HepG2 (cell line): Measurements from ENCODE around the gene ARHGEF39. TPM values are rescaled to one million over a fixed set of nuclear protein-coding genes. Genes with fewer than 3 reads are reported as not detected.
"Not testable (repeated sequence)": the region's sequence is repeated elsewhere in the genome, so short reads cannot be mapped to it uniquely, and the experiment has no call there.

Experiments used
- ATAC-seq: fragments of 200-7000 bp; cut with Tn5 transposase; 3 replicates; pipeline ENCODE4 v1.9.1; 2020; ENCODE audit warnings: mild to moderate bottlenecking, moderate library complexity
- BruUV-seq: library from RNA; stranded (reverse); fragments of 400-500 nt; replicated peaks from 2 replicates; lab custom pipeline; 2021; lab: Mats Ljungman, UMichigan
- CTCF ChIA-PET: fragments of 300-600 bp; formaldehyde crosslinking; extraction: SDS; loops from one replicate; lab custom pipeline; 2021; ENCODE audit warnings: low total read pairs, inconsistent platforms, low intra/inter-chr PET ratio; lab: Yijun Ruan, JAX
- POLR2A ChIA-PET: fragments of 350-600 bp; sonication (Branson Sonifier 250); formaldehyde crosslinking; loops from one replicate; lab custom pipeline; 2020; ENCODE audit warnings: antibody characterized with exemption, inconsistent platforms; lab: Yijun Ruan, JAX
- DNase-seq: peaks from one replicate; pipeline ENCODE4 v3.0.0-alpha.2; 2015; ENCODE audit warnings: low spot score
- FAIRE-seq: peaks from 3 replicates; lab custom pipeline; 2011; peaks lifted over from hg19 to GRCh38; lab: Jason Lieb, UNC
- H2AFZ ChIP-seq: one replicate; pipeline ENCODE4 v1.6.1; 2011; ENCODE audit warnings: low read length, inconsistent platforms
- H3K27ac ChIP-seq: fragments of 300-600 bp; 3 replicates; pipeline ENCODE4 v1.8.0; 2011; ENCODE audit warnings: mixed run types, mild to moderate bottlenecking, mixed read lengths, low read length, inconsistent platforms; ENCODE audit not compliant: insufficient read depth; ENCODE audit errors: extremely low read length
- H3K27me3 ChIP-seq, 2 experiments: fragments of 200-600 bp in 1 of 2; 2 replicates in 1 of 2; 3 replicates in 1 of 2; pipeline versions ENCODE4 v1.6.0 to v1.8.0; 2011; ENCODE audit warnings: low read length in 2 of 2, mild to moderate bottlenecking in 2 of 2, moderate library complexity in 2 of 2, inconsistent platforms in 1 of 2; ENCODE audit not compliant: insufficient read depth in 2 of 2, control insufficient read depth in 1 of 2
- H3K36me3 ChIP-seq, 2 experiments: fragments of 200-600 bp in 1 of 2; replicated peaks in 1 of 2; 2 replicates in 1 of 2; 3 replicates in 1 of 2; pipeline versions ENCODE4 v1.5.1 to v1.8.0; 2011; ENCODE audit warnings: low read length in 2 of 2, inconsistent platforms in 1 of 2; ENCODE audit not compliant: insufficient read depth in 2 of 2, control insufficient read depth in 1 of 2
- H3K4me1 ChIP-seq: 2 replicates; pipeline ENCODE4 v1.5.1; 2012; ENCODE audit warnings: low read length, inconsistent platforms; ENCODE audit not compliant: insufficient read depth
- H3K4me2 ChIP-seq: 2 replicates; pipeline ENCODE4 v1.6.0; 2011; ENCODE audit warnings: low read depth, low read length, inconsistent platforms
- H3K4me3 ChIP-seq, 3 experiments: fragments of 200-600 bp in 1 of 3; sonication (generic), shearing (Covaris generic) in 1 of 3; replicated peaks in 1 of 3; 2 replicates each; pipeline ENCODE4 v1.5.1; 2011 to 2016; ENCODE audit warnings: low read length in 3 of 3, inconsistent platforms in 2 of 3, low read depth in 2 of 3, mild to moderate bottlenecking in 2 of 3, control low read depth in 1 of 3, mixed read lengths in 1 of 3; ENCODE audit not compliant: insufficient read depth in 1 of 3
- H3K79me2 ChIP-seq: one replicate; pipeline ENCODE4 v1.6.1; 2011; ENCODE audit warnings: low read length, inconsistent platforms; ENCODE audit not compliant: insufficient read depth
- H3K9ac ChIP-seq: 2 replicates; pipeline ENCODE4 v1.6.0; 2011; ENCODE audit warnings: mild to moderate bottlenecking, low read depth, low read length, inconsistent platforms; ENCODE audit not compliant: insufficient read depth
- H3K9me3 ChIP-seq: 2 replicates; pipeline ENCODE4 v1.5.1; 2012; ENCODE audit warnings: mild to moderate bottlenecking, low read length
- H4K20me1 ChIP-seq: 2 replicates; pipeline ENCODE4 v1.6.0; 2011; ENCODE audit warnings: inconsistent platforms, mild to moderate bottlenecking, low read length, moderate library complexity; ENCODE audit not compliant: insufficient read depth
- FOXA3 ChIP-seq: IDR thresholded peaks from 2 replicates; pipeline ENCODE4 v1.6.1; 2016; ENCODE audit warnings: missing genetic modification reagents, missing compliant biosample characterization
- GATA4 ChIP-seq: sonication (generic); IDR thresholded peaks from 2 replicates; pipeline ENCODE4 v1.6.1; 2016; ENCODE audit warnings: antibody characterized with exemption, low read depth, borderline replicate concordance
- GFI1 ChIP-seq: sonication (generic); formaldehyde crosslinking; IDR thresholded peaks from 2 replicates; pipeline ENCODE4 v1.5.0; 2020; ENCODE audit warnings: missing genetic modification reagents, mild to moderate bottlenecking, borderline replicate concordance
- KAT7 ChIP-seq: IDR thresholded peaks from 2 replicates; pipeline ENCODE4 v1.6.1; 2018; ENCODE audit warnings: borderline replicate concordance, missing compliant biosample characterization
- NRL ChIP-seq: sonication (generic); formaldehyde crosslinking; IDR thresholded peaks from 2 replicates; pipeline ENCODE4 v1.5.0; 2020; ENCODE audit warnings: missing genetic modification reagents, mild to moderate bottlenecking, moderate library complexity, borderline replicate concordance
- PHF21A ChIP-seq: sonication (generic); formaldehyde crosslinking; IDR thresholded peaks from 2 replicates; pipeline ENCODE4 v1.5.0; 2020; ENCODE audit warnings: mild to moderate bottlenecking, missing genetic modification reagents
- RBFOX2 ChIP-seq: fragments of 200-400 bp; formaldehyde crosslinking; IDR thresholded peaks from 2 replicates; pipeline ENCODE4 v1.6.1; 2017; ENCODE audit warnings: low read depth, mild to moderate bottlenecking, low read length
- TBX2 ChIP-seq: sonication (generic); formaldehyde crosslinking; IDR thresholded peaks from 2 replicates; pipeline ENCODE4 v1.5.0; 2020; ENCODE audit warnings: missing genetic modification reagents, mild to moderate bottlenecking, borderline replicate concordance
- TOPORS ChIP-seq: sonication (generic); formaldehyde crosslinking; IDR thresholded peaks from 2 replicates; pipeline ENCODE4 v1.8.0; 2023; ENCODE audit warnings: mild to moderate bottlenecking, missing genetic modification reagents
- ZNF317 ChIP-seq: sonication (generic); formaldehyde crosslinking; IDR thresholded peaks from 2 replicates; pipeline ENCODE4 v1.5.0; 2020; ENCODE audit warnings: mild to moderate bottlenecking, missing genetic modification reagents
- ZNF629 ChIP-seq: sonication (generic); formaldehyde crosslinking; conservative IDR thresholded peaks from 2 replicates; pipeline ENCODE4 v1.5.0; 2020; ENCODE audit warnings: missing genetic modification reagents
- WGBS: methylation state at CpG from one replicate; pipeline ENCODE4 v1.1.6; 2017; ENCODE audit warnings: low lambda C conversion rate; 5-methylcytosine and 5-hydroxymethylcytosine counted together
- in situ Hi-C: cut with HindIII; loops from 2 replicates; pipeline ENCODE4 v1.10.0; 2017; ENCODE audit warnings: low pct_unique_long_range_greater_than_20kb; ENCODE audit not compliant: extremely low pct_ligation_motif_present
- intact Hi-C: fragments of 100-400 bp; cut with micrococcal nuclease; formaldehyde crosslinking; loops from one replicate; pipeline ENCODE4 v1.10.0; 2022; ENCODE audit not compliant: unreplicated experiment
- polyA plus RNA-seq, 8 experiments: library from polyadenylated mRNA; depleted of rRNA in 3 of 8; stranded (reverse) in 7 of 8; unstranded in 1 of 8; fragments of >200 nt; fragmentation: Illumina TruSeq in 4 of 8; extraction: Trizol in 4 of 8; gene quantifications; 2 replicates each; pipeline versions ENCODE4 v1.2.1 to v1.2.3, GENCODE V29; 2011 to 2016; ENCODE audit warnings: low read depth in 4 of 8, missing spikeins in 1 of 8, mixed read lengths in 1 of 8; ENCODE audit not compliant: insufficient read depth in 1 of 8
- total RNA-seq, 5 experiments: library from RNA; depleted of rRNA; stranded (reverse); fragments of >200 nt; fragmentation: Illumina TruSeq; extraction: Trizol; gene quantifications; 2 replicates each; pipeline ENCODE4 v1.2.3, GENCODE V29; 2016; ENCODE audit warnings: low read depth in 1 of 5
- TF ChIP-seq, protein P1 (sequence below): IDR thresholded peaks from 2 replicates; pipeline ENCODE4 v1.6.1; 2016; ENCODE audit warnings: mild to moderate bottlenecking, missing biosample characterization, missing genetic modification reagents
- TF ChIP-seq, protein P2 (sequence below): sonication (generic); formaldehyde crosslinking; IDR thresholded peaks from 2 replicates; pipeline ENCODE4 v1.5.0; 2020; ENCODE audit warnings: missing genetic modification reagents
- TF ChIP-seq, protein P3 (sequence below): sonication (generic); formaldehyde crosslinking; IDR thresholded peaks from 2 replicates; pipeline ENCODE4 v1.5.1; 2020; ENCODE audit warnings: mild to moderate bottlenecking, missing genetic modification reagents, borderline replicate concordance

The ARHGEF39 gene
- total and polyA plus RNA-seq, 2 of the 13 experiments (the other 11 are each of a cell fraction or from before 2014, with no cell fraction given), result 11.2 to 12.3 TPM

GRCh38 chr9:35646153-35646532, 18.9 kb downstream of the ARHGEF39 start (continued):
- TF ChIP-seq, protein P1, sequence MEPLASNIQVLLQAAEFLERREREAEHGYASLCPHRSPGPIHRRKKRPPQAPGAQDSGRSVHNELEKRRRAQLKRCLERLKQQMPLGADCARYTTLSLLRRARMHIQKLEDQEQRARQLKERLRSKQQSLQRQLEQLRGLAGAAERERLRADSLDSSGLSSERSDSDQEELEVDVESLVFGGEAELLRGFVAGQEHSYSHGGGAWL (CRISPR knock-in tag), result no peak
- no peak for TF ChIP-seq ZNF629 (CRISPR knock-in tag)
- no peak for TF ChIP-seq GATA4
- no peak for TF ChIP-seq KAT7 (CRISPR knock-in tag)
- TF ChIP-seq TOPORS (CRISPR knock-in tag), result no peak
- no peak; the same call in 1 of the 2 replicates for TF ChIP-seq TBX2 (CRISPR knock-in tag)
- TF ChIP-seq FOXA3 (CRISPR knock-in tag), result no peak
- peak; percentile 74; the same call in 1 of the 2 replicates for TF ChIP-seq GFI1 (CRISPR knock-in tag)
- TF ChIP-seq, protein P2, sequence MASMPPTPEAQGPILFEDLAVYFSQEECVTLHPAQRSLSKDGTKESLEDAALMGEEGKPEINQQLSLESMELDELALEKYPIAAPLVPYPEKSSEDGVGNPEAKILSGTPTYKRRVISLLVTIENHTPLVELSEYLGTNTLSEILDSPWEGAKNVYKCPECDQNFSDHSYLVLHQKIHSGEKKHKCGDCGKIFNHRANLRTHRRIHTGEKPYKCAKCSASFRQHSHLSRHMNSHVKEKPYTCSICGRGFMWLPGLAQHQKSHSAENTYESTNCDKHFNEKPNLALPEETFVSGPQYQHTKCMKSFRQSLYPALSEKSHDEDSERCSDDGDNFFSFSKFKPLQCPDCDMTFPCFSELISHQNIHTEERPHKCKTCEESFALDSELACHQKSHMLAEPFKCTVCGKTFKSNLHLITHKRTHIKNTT (CRISPR knock-in tag), result no peak
- no peak for TF ChIP-seq RBFOX2

GRCh38 chr9:35645736-35646135, 19.3 kb downstream of the ARHGEF39 start:
- in situ Hi-C loops, ATAC-seq, H3K9me3 ChIP-seq, H2AFZ ChIP-seq, FAIRE-seq, DNase-seq, H3K36me3 ChIP-seq, H3K79me2 ChIP-seq, BruUV-seq, H4K20me1 ChIP-seq: not testable (repeated sequence)
- TF ChIP-seq ZNF317 (CRISPR knock-in tag) (0 out of 2 replicates have a peak, but pooled peaks have one; percentile 6), NRL (CRISPR knock-in tag) (0 out of 2 replicates have a peak, but pooled peaks have one; percentile 8), PHF21A (CRISPR knock-in tag) (0 out of 2 replicates have a peak, but pooled peaks have one; percentile 41)
- TF ChIP-seq, protein P3, sequence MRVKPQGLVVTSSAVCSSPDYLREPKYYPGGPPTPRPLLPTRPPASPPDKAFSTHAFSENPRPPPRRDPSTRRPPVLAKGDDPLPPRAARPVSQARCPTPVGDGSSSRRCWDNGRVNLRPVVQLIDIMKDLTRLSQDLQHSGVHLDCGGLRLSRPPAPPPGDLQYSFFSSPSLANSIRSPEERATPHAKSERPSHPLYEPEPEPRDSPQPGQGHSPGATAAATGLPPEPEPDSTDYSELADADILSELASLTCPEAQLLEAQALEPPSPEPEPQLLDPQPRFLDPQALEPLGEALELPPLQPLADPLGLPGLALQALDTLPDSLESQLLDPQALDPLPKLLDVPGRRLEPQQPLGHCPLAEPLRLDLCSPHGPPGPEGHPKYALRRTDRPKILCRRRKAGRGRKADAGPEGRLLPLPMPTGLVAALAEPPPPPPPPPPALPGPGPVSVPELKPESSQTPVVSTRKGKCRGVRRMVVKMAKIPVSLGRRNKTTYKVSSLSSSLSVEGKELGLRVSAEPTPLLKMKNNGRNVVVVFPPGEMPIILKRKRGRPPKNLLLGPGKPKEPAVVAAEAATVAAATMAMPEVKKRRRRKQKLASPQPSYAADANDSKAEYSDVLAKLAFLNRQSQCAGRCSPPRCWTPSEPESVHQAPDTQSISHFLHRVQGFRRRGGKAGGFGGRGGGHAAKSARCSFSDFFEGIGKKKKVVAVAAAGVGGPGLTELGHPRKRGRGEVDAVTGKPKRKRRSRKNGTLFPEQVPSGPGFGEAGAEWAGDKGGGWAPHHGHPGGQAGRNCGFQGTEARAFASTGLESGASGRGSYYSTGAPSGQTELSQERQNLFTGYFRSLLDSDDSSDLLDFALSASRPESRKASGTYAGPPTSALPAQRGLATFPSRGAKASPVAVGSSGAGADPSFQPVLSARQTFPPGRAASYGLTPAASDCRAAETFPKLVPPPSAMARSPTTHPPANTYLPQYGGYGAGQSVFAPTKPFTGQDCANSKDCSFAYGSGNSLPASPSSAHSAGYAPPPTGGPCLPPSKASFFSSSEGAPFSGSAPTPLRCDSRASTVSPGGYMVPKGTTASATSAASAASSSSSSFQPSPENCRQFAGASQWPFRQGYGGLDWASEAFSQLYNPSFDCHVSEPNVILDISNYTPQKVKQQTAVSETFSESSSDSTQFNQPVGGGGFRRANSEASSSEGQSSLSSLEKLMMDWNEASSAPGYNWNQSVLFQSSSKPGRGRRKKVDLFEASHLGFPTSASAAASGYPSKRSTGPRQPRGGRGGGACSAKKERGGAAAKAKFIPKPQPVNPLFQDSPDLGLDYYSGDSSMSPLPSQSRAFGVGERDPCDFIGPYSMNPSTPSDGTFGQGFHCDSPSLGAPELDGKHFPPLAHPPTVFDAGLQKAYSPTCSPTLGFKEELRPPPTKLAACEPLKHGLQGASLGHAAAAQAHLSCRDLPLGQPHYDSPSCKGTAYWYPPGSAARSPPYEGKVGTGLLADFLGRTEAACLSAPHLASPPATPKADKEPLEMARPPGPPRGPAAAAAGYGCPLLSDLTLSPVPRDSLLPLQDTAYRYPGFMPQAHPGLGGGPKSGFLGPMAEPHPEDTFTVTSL (CRISPR knock-in tag), result 0 out of 2 replicates have a peak, but pooled peaks have one; percentile 4
- ChIA-PET POLR2A (interaction anchor here (0.7 to 5.4 kb wide), 13 partner anchors 11 to 156 kb away, joined by 3 to 41 read pairs (median 4); partner anchors contain the start of genes ARHGEF39, CCDC107, GBA2 and RGP1), CTCF (interaction anchor here (1.9 kb wide), 1 partner anchor 12 kb away, joined by 8 read pairs; the partner anchor contains the start of genes CCDC107 and RMRP)
- H3K4me1 ChIP-seq, result peaks cover 45% of the 10 kb centered on the region
- H3K9ac ChIP-seq, result peak overlapping the region; percentile 60
- intact Hi-C loops, result loop anchor here (1.0 to 10.0 kb wide), 4 partner anchors 12 to 239 kb away; no protein-coding TSS in a partner anchor
- H3K27me3 ChIP-seq, result peaks cover 2 to 22% of the 10 kb centered on the region in 2 experiments; a peak in 3 of 5 replicates
- H3K4me2 ChIP-seq, result peak overlapping the region; percentile 79
- peak overlapping the region; percentile 70 to 83 (median 72) for H3K4me3 ChIP-seq
- WGBS, result 25% methylated on average over 3 of the region's 10 CpGs
- peak overlapping the region; percentile 67 for H3K27ac ChIP-seq
